Measurements from ENCODE around the gene VAMP4. TPM values are rescaled to one million over a fixed set of nuclear protein-coding genes. Genes with fewer than 3 reads are reported as not detected.
"Not testable (repeated sequence)": the region's sequence is repeated elsewhere in the genome, so short reads cannot be mapped to it uniquely, and the experiment has no call there.

VAMP4 gene
- total RNA-seq, 1 donor from 2014 or later: 5.0 TPM

DNA sequence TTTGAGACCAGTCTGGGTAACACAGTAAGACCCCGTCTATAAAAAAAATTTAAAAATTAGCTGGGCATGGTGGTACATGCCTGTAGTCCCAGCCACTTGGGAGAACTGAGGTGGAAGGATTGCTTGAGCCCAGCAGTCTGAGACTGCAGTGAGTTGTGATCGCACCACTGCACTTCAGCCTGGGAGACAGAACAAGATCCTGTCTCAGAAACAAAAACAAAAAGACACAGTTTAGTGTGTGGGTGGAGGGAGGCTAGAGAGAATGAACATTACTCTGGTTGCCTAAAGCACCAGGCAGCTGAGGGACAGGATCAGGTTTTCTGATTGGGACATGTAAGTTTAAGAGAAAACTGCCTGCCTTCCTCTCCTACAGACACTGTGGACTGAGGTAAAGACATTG lies 42.3 kb downstream of the VAMP4 start:
- Histone ChIP-seq H3K4me3 (ENCODE audit: low read depth, low read length) (no peak overlapping the region), H3K36me3 (ENCODE audit: control insufficient read depth, insufficient read depth, low read length) (no peaks in the 10 kb centered on the region), H3K27me3 (ENCODE audit: control insufficient read depth, insufficient read depth, low read length) (no peaks in the 10 kb centered on the region)
- FAIRE-seq (no peak), DNase-seq (ENCODE audit: low read depth) (no peak)
- TF ChIP-seq, protein P1, sequence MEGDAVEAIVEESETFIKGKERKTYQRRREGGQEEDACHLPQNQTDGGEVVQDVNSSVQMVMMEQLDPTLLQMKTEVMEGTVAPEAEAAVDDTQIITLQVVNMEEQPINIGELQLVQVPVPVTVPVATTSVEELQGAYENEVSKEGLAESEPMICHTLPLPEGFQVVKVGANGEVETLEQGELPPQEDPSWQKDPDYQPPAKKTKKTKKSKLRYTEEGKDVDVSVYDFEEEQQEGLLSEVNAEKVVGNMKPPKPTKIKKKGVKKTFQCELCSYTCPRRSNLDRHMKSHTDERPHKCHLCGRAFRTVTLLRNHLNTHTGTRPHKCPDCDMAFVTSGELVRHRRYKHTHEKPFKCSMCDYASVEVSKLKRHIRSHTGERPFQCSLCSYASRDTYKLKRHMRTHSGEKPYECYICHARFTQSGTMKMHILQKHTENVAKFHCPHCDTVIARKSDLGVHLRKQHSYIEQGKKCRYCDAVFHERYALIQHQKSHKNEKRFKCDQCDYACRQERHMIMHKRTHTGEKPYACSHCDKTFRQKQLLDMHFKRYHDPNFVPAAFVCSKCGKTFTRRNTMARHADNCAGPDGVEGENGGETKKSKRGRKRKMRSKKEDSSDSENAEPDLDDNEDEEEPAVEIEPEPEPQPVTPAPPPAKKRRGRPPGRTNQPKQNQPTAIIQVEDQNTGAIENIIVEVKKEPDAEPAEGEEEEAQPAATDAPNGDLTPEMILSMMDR (IDR thresholded peaks at IDR 0.05; ENCODE audit: insufficient read depth, low read length, severe bottlenecking): no peak

DNA sequence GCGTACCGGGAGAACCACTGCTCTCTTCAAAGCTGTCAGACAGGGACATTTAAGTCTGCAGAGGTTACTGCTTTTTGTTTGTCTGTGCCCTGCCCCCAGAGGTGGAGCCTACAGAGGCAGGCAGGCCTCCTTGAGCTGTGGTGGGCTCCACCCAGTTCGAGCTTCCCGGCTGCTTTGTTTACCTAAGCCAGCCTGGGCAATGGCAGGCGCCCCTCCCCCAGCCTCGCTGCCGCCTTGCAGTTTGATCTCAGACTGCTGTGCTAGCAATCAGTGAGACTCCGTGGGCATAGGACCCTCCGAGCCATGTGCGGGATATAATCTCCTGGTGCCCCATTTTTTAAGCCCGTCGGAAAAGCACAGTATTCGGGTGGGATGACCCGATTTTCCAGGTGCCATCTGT lies 46.1 kb downstream of the VAMP4 start:
- H3K27me3 ChIP-seq (ENCODE audit: control insufficient read depth, insufficient read depth, low read length); DNase-seq (ENCODE audit: low read depth); H3K4me3 ChIP-seq (ENCODE audit: low read depth, low read length); FAIRE-seq; H3K36me3 ChIP-seq (ENCODE audit: control insufficient read depth, insufficient read depth, low read length): not testable (repeated sequence)

- H3K27me3 ChIP-seq (ENCODE audit: control insufficient read depth, insufficient read depth, low read length); H3K4me3 ChIP-seq (ENCODE audit: low read depth, low read length); FAIRE-seq; H3K36me3 ChIP-seq (ENCODE audit: control insufficient read depth, insufficient read depth, low read length); DNase-seq (ENCODE audit: low read depth): not testable (repeated sequence)
Measured at GRCh38 chr1:171693541-171693940, 48.3 kb downstream of the VAMP4 start.

- H3K4me3 ChIP-seq (ENCODE audit: low read depth, low read length): no peak overlapping the region
- no peak for DNase-seq (ENCODE audit: low read depth)
Measured at GRCh38 chr1:171683870-171684269, 58.0 kb downstream of the VAMP4 start.

GRCh38 chr1:171680339-171680738 lies 61.5 kb downstream of the VAMP4 start:
- FAIRE-seq (no peak), DNase-seq (ENCODE audit: low read depth) (peak; percentile 22)

More at GRCh38 chr1:171683870-171684269, 58.0 kb downstream of the VAMP4 start:
- Histone ChIP-seq H3K36me3 (ENCODE audit: control insufficient read depth, insufficient read depth, low read length) (no peaks in the 10 kb centered on the region), H3K27me3 (ENCODE audit: control insufficient read depth, insufficient read depth, low read length) (no peaks in the 10 kb centered on the region)
- TF ChIP-seq, protein P1 (IDR thresholded peaks at IDR 0.05; ENCODE audit: insufficient read depth, low read length, severe bottlenecking): no peak
- no peak for FAIRE-seq

DNA sequence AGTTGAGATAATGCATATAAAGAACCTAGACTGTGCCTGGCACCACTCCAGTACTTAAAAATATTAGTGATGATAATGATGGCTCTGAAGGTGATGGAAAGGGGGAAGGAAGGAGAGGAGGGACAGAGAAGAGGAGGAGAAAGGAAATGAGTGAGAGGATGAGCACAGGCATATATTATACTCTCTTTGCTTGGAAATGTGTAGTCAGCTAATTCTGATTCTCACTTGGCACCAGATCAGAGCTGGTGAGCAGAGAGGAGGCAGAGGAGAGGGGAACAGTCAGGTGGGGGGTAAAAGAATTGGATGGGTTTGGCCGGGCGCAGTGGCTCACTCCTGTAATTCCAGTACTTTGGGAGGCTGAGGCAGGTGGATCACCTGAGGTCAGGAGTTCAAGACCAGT lies 65.0 kb downstream of the VAMP4 start:
- Histone ChIP-seq H3K27me3 (ENCODE audit: control insufficient read depth, insufficient read depth, low read length) (no peaks in the 10 kb centered on the region), H3K4me3 (ENCODE audit: low read depth, low read length) (no peak overlapping the region), H3K36me3 (ENCODE audit: control insufficient read depth, insufficient read depth, low read length) (no peaks in the 10 kb centered on the region)
- TF ChIP-seq, protein P1 (IDR thresholded peaks at IDR 0.05; ENCODE audit: insufficient read depth, low read length, severe bottlenecking): no peak
- DNase-seq (ENCODE audit: low read depth) (no peak), FAIRE-seq (no peak)

More at GRCh38 chr1:171680339-171680738, 61.5 kb downstream of the VAMP4 start:
- Histone ChIP-seq H3K4me3 (ENCODE audit: low read depth, low read length) (no peak overlapping the region), H3K27me3 (ENCODE audit: control insufficient read depth, insufficient read depth, low read length) (no peaks in the 10 kb centered on the region), H3K36me3 (ENCODE audit: control insufficient read depth, insufficient read depth, low read length) (no peaks in the 10 kb centered on the region)
- TF ChIP-seq, protein P1 (IDR thresholded peaks at IDR 0.05; ENCODE audit: insufficient read depth, low read length, severe bottlenecking): no peak
